BJ (cell line): ENCODE data around the gene TPX2. TPM values are rescaled to one million over a fixed set of nuclear protein-coding genes. Genes with fewer than 3 reads are reported as not detected.

Experiments
- CTCF ChIA-PET: fragments of 350-600 bp; formaldehyde crosslinking; extraction: SDS; loops from one replicate; lab custom pipeline; 2021; ENCODE audit warnings: antibody characterized with exemption, inconsistent platforms; lab: Yijun Ruan, JAX
- POLR2A ChIA-PET: fragments of 300-600 bp; sonication (Branson Sonifier 250); formaldehyde crosslinking; extraction: SDS; loops from one replicate; lab custom pipeline; 2021; ENCODE audit warnings: antibody characterized with exemption; lab: Charles Lee
- DNase-seq: peaks from one replicate; pipeline ENCODE4 v3.0.0-alpha.2; 2011; ENCODE audit warnings: low read depth
- H3K27me3 ChIP-seq: 2 replicates; pipeline ENCODE4 v1.6.0; 2011; ENCODE audit warnings: low read length; ENCODE audit not compliant: control insufficient read depth, insufficient read depth
- H3K36me3 ChIP-seq: 2 replicates; pipeline ENCODE4 v1.5.1; 2011; ENCODE audit warnings: low read length; ENCODE audit not compliant: control insufficient read depth, insufficient read depth
- H3K4me3 ChIP-seq: 2 replicates; pipeline ENCODE4 v1.5.1; 2011; ENCODE audit warnings: low read depth, mild to moderate bottlenecking, control low read depth, low read length
- CTCF ChIP-seq: IDR thresholded peaks from 2 replicates; pipeline ENCODE4 v1.5.1; 2011; ENCODE audit warnings: low read depth, mild to moderate bottlenecking, control low read depth, inconsistent platforms, low read length, moderate library complexity; ENCODE audit not compliant: insufficient read depth
- polyA plus RNA-seq: library from polyadenylated mRNA; depleted of rRNA; stranded (reverse); fragments of >200 nt; gene quantifications from 2 replicates; pipeline ENCODE4 v1.2.3, GENCODE V29; 2011

Gene TPX2
- polyA plus RNA-seq, 1 experiment = 29.9 TPM

GRCh38 chr20:31751126-31751525 is 12.0 kb downstream of the TPX2 start:
- TF ChIP-seq CTCF = no peak
- ChIA-PET POLR2A (interaction anchor here (0.5 kb wide), 1 partner anchor 19 kb away, joined by 4 read pairs; no protein-coding TSS in a partner anchor), CTCF (interaction anchor here (0.7 to 1.8 kb wide), 4 partner anchors 10 to 99 kb away, joined by 3 to 4 read pairs (median 3); no protein-coding TSS in a partner anchor)
- H3K27me3 ChIP-seq = no peaks in the 10 kb centered on the region
- DNase-seq = peak; percentile 84
- no peak overlapping the region for H3K4me3 ChIP-seq
- no peaks in the 10 kb centered on the region for H3K36me3 ChIP-seq

GRCh38 chr20:31757254-31757653 is 18.2 kb downstream of the TPX2 start:
- POLR2A ChIA-PET = no interaction called here
- no peak for DNase-seq
- no peak for TF ChIP-seq CTCF
- Histone ChIP-seq H3K4me3 (no peak overlapping the region), H3K36me3 (no peaks in the 10 kb centered on the region), H3K27me3 (no peaks in the 10 kb centered on the region)
- CTCF ChIA-PET = no interaction called here

DNA sequence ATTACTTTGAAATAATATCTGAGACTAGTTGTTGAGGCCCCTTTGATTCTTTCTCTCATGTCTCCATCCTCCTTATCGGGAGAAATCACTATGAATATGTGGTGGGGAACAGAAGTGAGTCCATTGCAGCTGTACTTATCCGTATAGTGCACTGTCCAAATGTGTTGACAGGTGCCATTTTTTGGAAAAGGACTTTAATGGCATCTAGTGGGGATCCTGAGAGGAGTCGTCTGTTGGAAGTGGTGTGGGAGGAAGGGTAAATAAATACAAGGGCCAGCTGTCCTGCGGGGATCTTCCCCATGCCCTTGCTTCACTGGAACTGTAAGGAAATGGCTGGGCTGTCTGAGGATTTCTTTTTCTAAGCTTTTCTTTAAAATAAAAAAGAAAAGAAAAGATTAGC is 19.4 kb downstream of the TPX2 start:
- ChIA-PET CTCF (interaction anchor here (1.0 to 3.5 kb wide), 3 partner anchors 10 to 35 kb away, joined by 3 to 17 read pairs (median 3); no protein-coding TSS in a partner anchor), POLR2A (no interaction called here)
- TF ChIP-seq CTCF = no peak
- Histone ChIP-seq H3K4me3 (no peak overlapping the region), H3K36me3 (no peaks in the 10 kb centered on the region), H3K27me3 (no peaks in the 10 kb centered on the region)
- no peak for DNase-seq

GRCh38 chr20:31758991-31759390 is 19.9 kb downstream of the TPX2 start:
- no peak for TF ChIP-seq CTCF

GRCh38 chr20:31759836-31760518 is 20.9 kb downstream of the TPX2 start:
- ChIA-PET CTCF (interaction anchor here (0.9 to 3.5 kb wide), 5 partner anchors 9 to 98 kb away, joined by 3 to 17 read pairs (median 5); no protein-coding TSS in a partner anchor), POLR2A (interaction anchor here (1.1 kb wide), 1 partner anchor 21 kb away, joined by 17 read pairs; no protein-coding TSS in a partner anchor)
- H3K36me3 ChIP-seq = no peaks in the 10 kb centered on the region
- no peak for TF ChIP-seq CTCF
- no peak for DNase-seq
- no peaks in the 10 kb centered on the region for H3K27me3 ChIP-seq
- no peak overlapping the region for H3K4me3 ChIP-seq

More at GRCh38 chr20:31758991-31759390, 19.9 kb downstream of the TPX2 start:
- H3K36me3 ChIP-seq = no peaks in the 10 kb centered on the region
- ChIA-PET POLR2A (no interaction called here), CTCF (interaction anchor here (1.0 to 3.5 kb wide), 3 partner anchors 11 to 35 kb away, joined by 3 to 17 read pairs (median 3); no protein-coding TSS in a partner anchor)
- no peaks in the 10 kb centered on the region for H3K27me3 ChIP-seq
- no peak for DNase-seq
- no peak overlapping the region for H3K4me3 ChIP-seq
